ENCODE results near the gene NEIL3. TPM values are rescaled to one million over a fixed set of nuclear protein-coding genes. Genes with fewer than 3 reads are reported as not detected.

The NEIL3 gene
- total and polyA plus RNA-seq, 2 of the 8 experiments (the other 6 are each of a cell fraction or from before 2014, with no cell fraction given), result 5.5 to 11.0 TPM

DNA sequence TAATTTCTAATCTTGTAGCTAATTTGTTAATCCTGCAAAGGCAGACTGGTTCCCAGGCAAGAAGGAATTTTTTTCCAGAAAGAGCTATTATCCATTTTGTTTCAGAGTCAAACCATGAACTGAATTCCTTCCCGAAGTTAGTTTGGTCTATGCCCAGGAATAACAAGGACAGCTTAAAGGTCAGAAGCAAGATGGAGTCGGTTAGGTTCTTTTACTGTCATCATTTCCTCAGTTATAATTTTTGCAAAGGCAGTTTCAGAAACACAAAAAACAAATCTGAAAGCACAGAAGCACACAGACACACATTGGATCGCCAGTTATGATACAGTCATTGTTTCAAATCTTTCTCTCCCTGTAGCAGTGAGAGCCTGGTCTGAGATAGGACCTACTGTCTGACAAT lies 94.7 kb downstream of the NEIL3 start:
- Histone ChIP-seq H3K23ac (ENCODE audit: insufficient read length) (no peak overlapping the region), H3K14ac (ENCODE audit: insufficient read length) (no peak overlapping the region), H3K18ac (ENCODE audit: extremely low read depth, low read length) (no peak overlapping the region), H3K79me2 (ENCODE audit: control insufficient read depth in 1 of 2, insufficient read depth in 2 of 2, low read length in 2 of 2) (no peaks in the 10 kb centered on the region), H2BK15ac (ENCODE audit: low read length) (no peak overlapping the region), H3K27ac (ENCODE audit: low read depth, low read length) (no peak overlapping the region), H3K4me1 (replicated peaks in 1 of 4; ENCODE audit: control insufficient read depth in 3 of 4, insufficient read depth in 4 of 4, low read length in 3 of 4) (0 out of 7 replicates have a peak, but pooled peaks cover 0 to 5% (median 0%) of the 10 kb centered on the region in 4 experiments), H3K9ac (replicated peaks in 1 of 4; ENCODE audit: extremely low read depth in 1 of 4, low read depth in 3 of 4, low read length in 3 of 4) (no peak overlapping the region), H3K36me3 (ENCODE audit: control insufficient read depth in 2 of 4, insufficient read depth in 4 of 4, low read length in 3 of 4) (no peaks in the 10 kb centered on the region), H3K4me3 (ENCODE audit: extremely low read depth in 1 of 4, insufficient read depth in 2 of 4, low read depth in 3 of 4, low read length in 4 of 4) (no peak overlapping the region), H3K79me1 (ENCODE audit: low read depth, low read length) (no peaks in the 10 kb centered on the region), H3K23me2 (ENCODE audit: low read depth, low read length) (no peaks in the 10 kb centered on the region), H3K4ac (replicated peaks; ENCODE audit: insufficient read length, low read depth, low read length) (no peak overlapping the region), H4K20me1 (replicated peaks in 1 of 2; ENCODE audit: control insufficient read depth in 1 of 2, insufficient read depth in 2 of 2, low read length in 2 of 2) (no peaks in the 10 kb centered on the region), H2AFZ (ENCODE audit: low read length) (0 out of 2 replicates have a peak overlapping the region, but pooled peaks have one; percentile 62), H3K27me3 (replicated peaks in 1 of 4; ENCODE audit: control insufficient read depth in 3 of 4, extremely low read depth in 1 of 4, insufficient read depth in 3 of 4, low read length in 3 of 4) (no peaks in the 10 kb centered on the region), H3K4me2 (ENCODE audit: insufficient read depth in 1 of 2, low read depth in 2 of 2, low read length in 2 of 2) (no peak overlapping the region), H2AK5ac (ENCODE audit: low read depth, low read length) (no peak overlapping the region), H3K9me3 (ENCODE audit: insufficient read depth in 2 of 2, low read depth in 1 of 2, low read length in 1 of 2) (no peaks in the 10 kb centered on the region; a peak in 1 of 4 replicates), H4K5ac (ENCODE audit: insufficient read length, low read depth, low read length) (no peak overlapping the region), H4K91ac (replicated peaks; ENCODE audit: insufficient read length, low read length) (no peak overlapping the region), H2BK5ac (ENCODE audit: low read depth, low read length) (no peak overlapping the region), H4K8ac (ENCODE audit: extremely low read depth, insufficient read depth, low read length) (no peak overlapping the region), H2BK12ac (ENCODE audit: low read depth, low read length) (no peak overlapping the region), H2BK20ac (ENCODE audit: low read length) (no peak overlapping the region), H2BK120ac (replicated peaks; ENCODE audit: low read depth, low read length) (no peak overlapping the region), H3K56ac (replicated peaks; ENCODE audit: insufficient read length, low read depth, low read length) (no peak overlapping the region)
- TF ChIP-seq ASH2L (IDR thresholded peaks at IDR 0.05; ENCODE audit: low read length) (no peak), SIN3A (conservative IDR thresholded peaks at IDR 0.05 in 1 of 2, IDR thresholded peaks at IDR 0.05 in 1 of 2; ENCODE audit: low read depth in 1 of 2, low read length in 2 of 2) (no peak), ATF3 (IDR thresholded peaks at IDR 0.05; ENCODE audit: insufficient read depth, low read depth, low read length) (no peak), SIX5 (IDR thresholded peaks at IDR 0.05; ENCODE audit: low read depth, low read length) (no peak), SP1 (IDR thresholded peaks at IDR 0.05; ENCODE audit: low read depth, low read length) (no peak), RNF2 (IDR thresholded peaks at IDR 0.05; ENCODE audit: borderline replicate concordance, low read depth, low read length, missing control alignments, poor library complexity, severe bottlenecking) (no peak), EP300 (IDR thresholded peaks at IDR 0.05; ENCODE audit: borderline replicate concordance in 1 of 2, low read depth in 2 of 2, low read length in 2 of 2) (no peak), SUZ12 (IDR thresholded peaks at IDR 0.05; ENCODE audit: low read length) (no peak), RAD21 (IDR thresholded peaks at IDR 0.05 in 1 of 2, conservative IDR thresholded peaks at IDR 0.05 in 1 of 2; ENCODE audit: low read depth in 2 of 2, low read length in 2 of 2) (no peak), EZH2 (IDR thresholded peaks at IDR 0.05; ENCODE audit: low read depth, low read length, severe bottlenecking) (no peak), TAF7 (optimal IDR thresholded peaks at IDR 0.05; ENCODE audit: borderline replicate concordance, low read depth, low read length) (no peak)
- FAIRE-seq (no peak), DNase-seq (ENCODE audit: low read depth in 1 of 2, low spot score in 2 of 2) (no peak)
- 92% methylated on average over 3 of the region's 3 CpGs; no CpG with 5 or more reads in 1 of the 2 experiments for WGBS, 2 experiments (ENCODE audit: extremely low coverage in 1 of 2, insufficient coverage in 1 of 2, insufficient read length in 1 of 2, insufficient replicate concordance in 2 of 2, low coverage in 1 of 2, low lambda C conversion rate in 2 of 2, missing lambda C conversion rate in 1 of 2)
- CTCF ChIA-PET (ENCODE audit: partially characterized antibody), result no interaction called here
- POLR2A ChIA-PET (ENCODE audit: partially characterized antibody), result no interaction called here

All from H1 (cell line).